ENCODE measurements around the gene BLOC1S3.
A peak's percentile ranks its signal among the peaks of the same experiment; 100 is the strongest.

BLOC1S3 gene, protein sequence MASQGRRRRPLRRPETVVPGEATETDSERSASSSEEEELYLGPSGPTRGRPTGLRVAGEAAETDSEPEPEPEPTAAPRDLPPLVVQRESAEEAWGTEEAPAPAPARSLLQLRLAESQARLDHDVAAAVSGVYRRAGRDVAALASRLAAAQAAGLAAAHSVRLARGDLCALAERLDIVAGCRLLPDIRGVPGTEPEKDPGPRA

DNA sequence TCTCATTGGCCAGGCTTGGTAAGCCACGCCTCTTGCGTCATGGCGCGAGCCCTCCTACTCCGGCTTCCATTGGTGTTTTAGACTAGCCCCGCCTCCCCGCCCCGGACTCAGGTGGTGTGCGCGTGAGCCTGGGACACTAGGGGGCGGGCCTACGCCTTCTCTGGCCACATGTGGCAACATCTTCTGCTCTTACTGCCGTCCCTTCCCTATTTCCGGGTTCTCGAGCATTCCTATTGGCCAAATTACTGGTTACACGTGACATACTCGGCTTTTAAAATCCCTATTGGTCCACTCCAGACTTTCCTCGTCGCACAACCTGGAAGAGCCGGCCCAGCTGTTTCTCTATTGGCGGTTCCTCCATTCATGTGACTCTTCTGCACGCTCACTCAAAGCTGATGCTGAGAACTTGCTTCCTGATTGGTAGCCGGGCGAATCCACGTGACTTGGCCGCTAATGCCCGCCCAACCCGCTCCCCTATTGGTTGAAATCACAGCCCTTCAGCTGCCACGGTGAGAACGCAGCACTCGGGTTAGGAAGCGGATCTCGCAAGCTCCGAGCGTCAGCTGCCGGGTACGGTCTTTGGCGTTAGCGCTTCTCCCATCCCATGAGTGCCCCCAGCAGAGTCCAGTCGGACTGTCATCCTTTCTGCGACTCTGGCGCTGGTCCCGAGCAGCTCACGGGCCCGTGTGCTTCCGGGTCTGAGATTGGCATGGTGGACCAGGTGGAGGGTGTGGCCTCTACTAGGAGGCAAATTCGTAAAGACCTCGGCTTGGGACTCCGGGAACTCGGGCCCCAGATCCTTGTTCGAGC is at the start of gene BLOC1S3:
Gene BLOC1S3 (plus strand): TSS at position 523 of the 810 bp plus-strand sequence. CDS start 513 bp downstream, outside the sequence.
- DNase-seq (ENCODE audit: low read depth in 2 of 2), result peak; percentile 99

GRCh38 chr19:45128806-45129205 is 49.8 kb upstream of the BLOC1S3 start:
- no peak for DNase-seq (ENCODE audit: low read depth in 2 of 2)

DNA sequence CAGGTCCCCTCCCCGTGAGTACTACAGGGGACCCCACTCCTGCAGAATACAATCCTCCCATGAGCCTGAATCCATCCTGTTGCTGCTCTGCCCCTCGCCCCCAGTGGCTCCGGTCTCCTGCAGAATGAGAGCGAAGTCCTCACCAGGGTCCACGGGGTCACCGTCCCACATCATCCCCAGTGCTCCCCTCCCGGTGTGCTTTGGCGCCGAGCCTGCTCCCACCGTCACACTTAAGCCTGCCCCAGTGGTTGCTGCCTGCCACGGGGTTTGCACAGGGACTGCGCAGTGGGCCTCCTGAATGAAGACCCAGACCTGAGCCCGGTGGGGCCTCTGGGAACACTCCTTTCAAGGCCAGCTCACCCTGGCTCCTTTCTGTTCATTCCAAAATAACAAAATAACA is 48.3 kb upstream of the BLOC1S3 start:
- no peak for DNase-seq (ENCODE audit: low read depth in 2 of 2)

DNA sequence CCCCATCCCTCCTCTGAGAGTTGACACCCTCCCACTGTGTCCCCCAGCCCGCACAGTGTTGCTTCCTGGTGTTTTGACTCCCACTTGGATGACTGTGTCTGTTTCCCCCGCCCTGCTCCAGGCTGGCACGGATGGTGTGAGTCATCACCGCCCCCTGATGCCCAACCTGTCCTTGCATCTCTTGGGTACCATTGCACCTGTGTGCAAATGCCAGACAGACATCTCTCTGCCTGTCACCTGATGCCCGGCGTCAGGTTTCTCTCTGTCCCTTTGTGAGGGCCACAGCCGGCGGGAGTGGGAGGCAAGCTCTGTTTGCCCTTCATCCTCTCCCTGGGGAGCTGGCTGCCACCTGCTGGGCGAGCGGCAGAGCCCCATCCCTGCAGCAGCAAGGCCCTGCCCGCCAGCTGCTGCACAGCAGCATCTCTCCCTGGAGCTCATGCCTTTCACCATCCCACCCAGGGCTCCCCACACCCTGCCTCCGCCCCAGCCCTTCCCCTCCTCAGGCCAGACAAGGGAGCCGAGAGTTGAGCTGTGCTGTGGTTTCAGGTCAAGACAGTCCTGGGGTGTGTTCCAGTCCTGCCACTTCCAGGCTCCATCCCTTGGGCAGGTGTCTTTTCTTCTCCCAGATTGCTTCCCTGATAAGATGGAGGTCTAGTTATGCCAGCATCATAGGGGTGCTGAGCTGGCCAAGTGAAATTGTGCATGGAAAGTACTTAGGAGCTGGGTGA is 47.5 kb upstream of the BLOC1S3 start:
- no peak for DNase-seq (ENCODE audit: low read depth in 2 of 2)

DNA sequence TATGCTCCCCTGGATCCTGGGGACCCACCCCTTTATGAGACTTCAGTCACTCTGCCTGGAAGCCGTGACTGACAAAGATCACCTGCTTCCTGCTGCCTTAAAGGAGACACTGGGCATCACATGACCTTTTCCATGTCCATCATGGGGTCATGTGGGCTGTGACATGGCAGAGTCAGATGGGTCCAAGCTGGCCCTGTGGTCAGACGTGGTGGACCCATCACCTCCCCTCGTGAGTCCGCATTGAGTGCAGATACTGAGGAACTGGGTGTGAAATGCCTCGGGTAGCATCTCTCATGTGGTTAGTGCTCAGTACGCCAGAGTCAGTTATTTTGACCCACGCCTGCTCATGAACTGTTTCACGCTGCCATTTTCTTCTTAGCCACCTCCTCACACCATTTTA is 44.9 kb upstream of the BLOC1S3 start:
- no peak for DNase-seq (ENCODE audit: low read depth in 2 of 2)

GRCh38 chr19:45135176-45135885 is 43.3 kb upstream of the BLOC1S3 start:
- no peak for DNase-seq (ENCODE audit: low read depth in 2 of 2)

DNA sequence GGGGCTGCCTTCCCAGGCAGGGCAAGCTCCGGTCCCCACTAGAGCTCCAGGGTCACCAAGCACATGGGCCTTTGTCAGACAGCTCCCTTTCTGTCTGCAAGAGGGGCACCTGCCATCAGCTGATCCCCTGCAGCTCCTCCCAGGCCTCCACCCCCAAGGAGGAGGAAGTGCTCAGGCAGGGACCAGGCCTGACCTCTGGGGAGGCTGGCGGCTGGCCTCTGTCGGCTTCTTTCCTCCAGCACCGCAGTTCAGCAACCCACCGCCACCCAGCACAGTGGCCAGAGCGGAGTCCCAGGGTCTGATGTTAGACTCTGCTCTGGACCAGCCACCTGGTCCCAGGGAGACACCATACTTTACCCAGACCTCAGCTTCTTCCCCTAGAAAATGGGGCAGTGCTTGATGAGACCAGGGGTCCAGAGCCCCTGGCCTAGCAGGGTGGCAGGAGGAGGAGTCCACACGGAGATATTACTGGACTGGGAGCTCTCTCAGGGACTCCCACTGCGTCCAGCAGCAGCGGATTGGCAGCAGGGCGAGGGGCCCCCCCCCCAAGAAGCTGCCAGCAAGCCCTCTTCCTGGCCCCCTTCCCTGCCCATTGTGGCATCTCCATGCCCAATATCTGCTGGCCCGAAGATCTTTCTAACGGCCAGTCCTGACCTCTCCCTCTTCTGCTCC is 41.9 kb upstream of the BLOC1S3 start:
- DNase-seq (ENCODE audit: low read depth in 2 of 2), result no peak

GRCh38 chr19:45137179-45137761 is 41.3 kb upstream of the BLOC1S3 start:
- no peak for DNase-seq (ENCODE audit: low read depth in 2 of 2)

GRCh38 chr19:45138303-45138751 is 40.3 kb upstream of the BLOC1S3 start:
- DNase-seq (ENCODE audit: low read depth in 2 of 2), result no peak

DNA sequence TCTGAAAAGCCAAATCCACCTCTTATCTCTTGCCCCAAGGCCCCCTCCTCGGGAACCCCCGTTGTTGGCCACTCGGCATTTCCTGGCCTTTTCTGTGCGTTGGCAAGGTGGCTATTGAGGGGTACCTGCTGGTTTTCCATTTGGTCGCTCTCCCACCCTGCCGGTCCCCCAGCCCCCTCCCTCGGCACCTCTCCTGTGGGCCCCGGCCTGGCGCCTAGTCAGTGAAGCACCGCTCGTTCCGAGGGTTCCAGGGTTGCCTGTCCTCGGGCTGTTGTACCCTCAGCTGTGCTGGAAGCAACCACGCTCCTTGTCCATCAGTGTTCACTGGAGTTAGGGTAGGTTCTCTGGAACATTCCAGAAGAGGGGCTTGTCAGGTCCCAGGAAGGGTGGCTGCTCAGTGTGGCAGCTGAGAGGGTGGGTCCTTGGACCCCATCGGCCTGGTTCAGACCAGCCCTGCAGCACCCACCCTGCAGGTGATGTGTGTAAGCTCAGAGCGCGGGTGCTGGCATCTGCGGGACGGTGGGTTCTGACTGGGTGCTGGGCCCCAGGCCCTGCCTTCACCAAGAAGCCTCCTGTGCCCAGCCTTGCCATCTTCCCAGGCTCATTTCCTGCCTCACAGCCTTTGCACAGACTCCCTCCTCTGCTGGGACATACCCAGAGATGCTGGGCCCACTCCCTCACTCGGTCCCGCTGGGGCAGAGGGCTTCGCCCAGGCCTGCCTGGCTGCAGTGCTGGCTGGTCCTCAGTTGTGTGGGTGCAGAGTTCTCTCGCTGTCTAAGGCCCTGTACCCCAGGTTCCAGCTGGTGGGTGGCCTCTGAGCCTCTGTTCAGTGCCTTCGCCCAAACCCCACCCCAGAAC is 39.1 kb upstream of the BLOC1S3 start:
- DNase-seq (ENCODE audit: low read depth in 2 of 2), result no peak

DNA sequence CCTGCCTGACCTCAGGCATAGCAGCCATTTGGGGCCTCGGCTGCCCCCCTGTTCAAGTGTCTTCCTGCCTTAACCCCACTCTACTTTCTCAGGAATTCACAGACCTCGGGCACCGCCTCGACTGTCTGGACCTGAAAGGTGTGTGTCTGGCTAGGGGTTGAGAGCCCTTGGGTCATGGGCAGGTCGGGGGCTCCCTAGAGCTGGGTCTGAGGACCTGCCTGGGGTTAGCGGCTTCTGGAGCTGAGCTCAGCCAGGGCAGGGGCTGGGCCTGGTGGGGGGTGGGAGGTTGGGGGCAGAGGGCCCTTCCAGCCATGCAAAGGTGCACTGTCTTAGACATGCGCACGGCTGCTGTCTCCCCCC is 38.5 kb upstream of the BLOC1S3 start:
- no peak for DNase-seq (ENCODE audit: low read depth in 2 of 2)

DNA sequence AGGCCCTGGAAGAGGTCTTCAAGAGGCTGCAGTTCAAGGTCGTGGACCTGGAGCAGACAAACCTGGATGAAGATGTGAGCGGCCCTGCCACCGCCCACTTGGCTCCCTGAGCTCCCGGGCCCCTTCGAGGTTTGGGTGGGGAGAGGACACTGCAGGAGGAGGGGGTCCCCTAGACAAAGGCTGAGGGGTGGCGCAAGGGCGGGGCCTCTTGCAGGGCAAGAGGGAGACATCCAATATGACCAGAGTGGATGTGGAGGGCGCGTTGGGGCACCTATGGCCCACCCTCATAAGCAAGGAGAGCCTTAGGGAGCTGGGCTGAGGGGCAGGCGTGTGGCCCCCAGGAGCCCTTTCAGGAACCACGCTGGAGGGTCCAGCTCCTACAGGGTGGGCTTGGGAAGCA is 38.1 kb upstream of the BLOC1S3 start:
- no peak for DNase-seq (ENCODE audit: low read depth in 2 of 2)

DNA sequence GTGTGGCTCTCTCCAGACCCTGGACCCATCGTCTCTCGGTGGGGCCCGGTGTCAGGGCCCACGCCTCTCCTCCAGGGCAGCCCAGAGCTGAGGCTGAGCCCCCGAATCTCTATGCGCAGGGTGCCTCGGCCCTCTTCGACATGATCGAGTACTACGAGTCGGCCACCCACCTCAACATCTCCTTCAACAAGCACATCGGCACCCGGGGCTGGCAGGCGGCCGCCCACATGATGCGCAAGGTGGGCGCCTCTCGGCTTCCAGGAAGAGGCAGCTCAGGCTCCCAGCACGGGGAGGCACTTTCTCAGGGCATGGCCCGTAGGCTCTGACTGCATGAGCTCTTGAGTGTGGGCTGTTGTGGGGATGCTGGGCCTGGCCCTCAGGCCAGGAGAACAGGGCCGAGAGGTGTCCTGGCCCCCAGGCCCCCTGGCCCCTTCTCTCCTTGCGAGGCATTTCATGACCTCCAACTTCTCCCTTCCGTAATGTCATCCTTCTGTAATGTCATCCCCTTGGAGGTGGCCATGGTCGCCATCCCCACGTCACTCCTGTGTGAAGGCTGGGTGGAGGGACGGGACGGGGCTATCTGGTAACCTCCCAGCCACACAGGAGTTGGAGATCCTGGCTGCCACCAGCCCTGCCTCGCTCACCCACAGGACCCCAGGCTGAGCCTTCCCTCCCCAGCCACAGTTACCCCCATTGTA is 37.2 kb upstream of the BLOC1S3 start:
- DNase-seq (ENCODE audit: low read depth in 2 of 2), result no peak

DNA sequence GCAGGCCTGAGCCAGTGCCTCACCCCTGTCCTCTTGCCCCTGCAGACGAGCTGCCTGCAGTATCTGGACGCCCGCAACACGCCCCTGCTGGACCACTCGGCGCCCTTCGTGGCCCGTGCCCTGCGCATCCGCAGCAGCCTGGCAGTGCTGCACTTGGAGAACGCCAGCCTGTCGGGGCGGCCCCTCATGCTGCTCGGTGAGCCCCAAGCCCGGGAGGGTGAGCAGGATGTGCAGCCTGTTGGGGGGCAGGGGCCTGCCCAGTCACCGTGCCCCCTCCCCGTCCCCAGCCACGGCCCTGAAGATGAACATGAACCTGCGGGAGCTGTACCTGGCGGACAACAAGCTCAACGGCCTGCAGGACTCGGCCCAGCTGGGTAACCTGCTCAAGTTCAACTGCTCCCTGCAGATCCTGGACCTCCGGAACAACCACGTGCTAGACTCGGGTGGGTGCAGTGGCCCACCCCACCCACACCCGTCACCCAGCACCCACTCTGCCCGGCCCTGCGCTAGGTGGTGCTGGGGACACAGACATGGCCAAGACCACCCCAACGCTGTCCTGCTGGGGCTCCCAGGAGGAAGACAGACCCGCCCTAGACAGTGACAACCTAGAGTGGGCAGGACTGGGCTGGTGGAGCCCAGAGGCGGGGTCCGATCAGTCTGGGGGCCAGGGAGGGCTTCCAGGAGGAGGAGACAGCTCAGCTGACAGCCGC is 36.4 kb upstream of the BLOC1S3 start:
- DNase-seq (ENCODE audit: low read depth in 2 of 2), result no peak

DNA sequence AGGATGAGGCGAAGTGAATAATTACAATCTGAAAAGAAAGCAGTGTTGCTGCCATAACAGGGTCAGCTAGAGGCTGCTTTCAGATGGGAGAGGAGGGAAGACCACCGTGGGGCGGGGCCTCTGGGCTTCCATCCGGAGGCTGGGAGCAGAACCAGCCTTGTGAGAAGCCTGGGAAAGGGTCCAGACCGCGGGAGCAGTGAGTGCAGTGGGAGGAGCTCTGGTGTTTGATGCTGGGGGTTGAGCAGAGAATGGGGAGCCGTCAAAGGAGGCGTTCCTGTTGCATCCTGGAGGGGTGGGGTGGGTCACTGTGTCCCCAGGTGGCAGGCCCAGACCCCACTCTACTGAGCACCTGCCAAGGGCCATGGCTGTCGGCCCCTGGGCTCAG is 35.9 kb upstream of the BLOC1S3 start:
- no peak for DNase-seq (ENCODE audit: low read depth in 2 of 2)

GRCh38 chr19:45144431-45145269 is 33.9 kb upstream of the BLOC1S3 start:
- no peak for DNase-seq (ENCODE audit: low read depth in 2 of 2)

GRCh38 chr19:45145270-45146189 is 33.1 kb upstream of the BLOC1S3 start:
- no peak for DNase-seq (ENCODE audit: low read depth in 2 of 2)

Measured in stimulated activated CD8-positive, alpha-beta memory T cell treated with anti-CD3 and anti-CD28 coated beads, Interleukin-7, amount 100 ng/mL, for 1 hour (primary cell).